ENCODE data around the gene PTPA. TPM values are rescaled to one million over a fixed set of nuclear protein-coding genes. Genes with fewer than 3 reads are reported as not detected.

Gene PTPA
- total RNA-seq, 1 donor from 2014 or later: 162 TPM

DNA sequence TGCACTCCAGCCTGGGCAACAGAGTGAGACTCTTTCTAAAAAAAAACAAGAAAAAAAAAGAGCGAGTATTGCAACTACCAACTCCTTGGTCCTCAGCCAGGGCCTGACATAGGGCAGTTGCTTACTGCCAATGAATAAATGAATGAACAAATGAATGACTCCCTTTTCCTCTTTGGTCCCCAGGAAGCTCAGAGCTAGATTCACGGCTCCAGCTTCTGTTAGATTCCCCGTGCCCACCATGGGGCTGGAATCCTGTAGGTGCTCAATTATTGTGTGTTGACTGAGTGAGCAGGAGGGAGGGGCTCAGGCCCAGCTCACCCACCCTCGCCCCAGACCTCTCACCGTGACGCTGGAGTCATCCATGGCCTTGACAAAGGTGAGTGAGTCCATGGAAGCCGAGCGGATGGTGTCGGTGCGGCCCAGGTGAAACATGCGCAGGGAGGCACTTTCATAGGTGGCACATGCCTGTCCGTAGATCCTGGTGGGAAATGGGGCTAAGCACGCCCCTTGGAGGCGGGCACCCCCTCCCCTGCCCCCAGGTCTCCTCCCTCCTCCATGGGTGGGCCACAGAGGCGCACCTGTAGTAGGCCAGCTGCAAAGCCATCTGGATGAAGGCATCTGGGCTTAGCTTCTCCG, 13.4 kb upstream of the PTPA start:
- Histone ChIP-seq H3K4me3 (no peak overlapping the region), H3K36me3 (peaks cover 46% of the 10 kb centered on the region), H3K9me3 (replicated peaks) (no peaks in the 10 kb centered on the region), H3K4me1 (peaks cover 13% of the 10 kb centered on the region), H3K27me3 (ENCODE audit: low read depth) (no peaks in the 10 kb centered on the region), H3K27ac (replicated peaks) (no peak overlapping the region)
- intact Hi-C loops (cut with micrococcal nuclease): no loop called here
- no peak for DNase-seq
- TF ChIP-seq, protein P1, sequence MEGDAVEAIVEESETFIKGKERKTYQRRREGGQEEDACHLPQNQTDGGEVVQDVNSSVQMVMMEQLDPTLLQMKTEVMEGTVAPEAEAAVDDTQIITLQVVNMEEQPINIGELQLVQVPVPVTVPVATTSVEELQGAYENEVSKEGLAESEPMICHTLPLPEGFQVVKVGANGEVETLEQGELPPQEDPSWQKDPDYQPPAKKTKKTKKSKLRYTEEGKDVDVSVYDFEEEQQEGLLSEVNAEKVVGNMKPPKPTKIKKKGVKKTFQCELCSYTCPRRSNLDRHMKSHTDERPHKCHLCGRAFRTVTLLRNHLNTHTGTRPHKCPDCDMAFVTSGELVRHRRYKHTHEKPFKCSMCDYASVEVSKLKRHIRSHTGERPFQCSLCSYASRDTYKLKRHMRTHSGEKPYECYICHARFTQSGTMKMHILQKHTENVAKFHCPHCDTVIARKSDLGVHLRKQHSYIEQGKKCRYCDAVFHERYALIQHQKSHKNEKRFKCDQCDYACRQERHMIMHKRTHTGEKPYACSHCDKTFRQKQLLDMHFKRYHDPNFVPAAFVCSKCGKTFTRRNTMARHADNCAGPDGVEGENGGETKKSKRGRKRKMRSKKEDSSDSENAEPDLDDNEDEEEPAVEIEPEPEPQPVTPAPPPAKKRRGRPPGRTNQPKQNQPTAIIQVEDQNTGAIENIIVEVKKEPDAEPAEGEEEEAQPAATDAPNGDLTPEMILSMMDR (IDR thresholded peaks at IDR 0.05; ENCODE audit: borderline replicate concordance): no peak

- peaks cover 46% of the 10 kb centered on the region for H3K36me3 ChIP-seq
- H3K4me1 ChIP-seq: peaks cover 19% of the 10 kb centered on the region
- H3K27ac ChIP-seq (replicated peaks): no peak overlapping the region
- intact Hi-C loops (cut with micrococcal nuclease): no loop called here
- H3K4me3 ChIP-seq: no peak overlapping the region
- H3K27me3 ChIP-seq (ENCODE audit: low read depth): no peaks in the 10 kb centered on the region
- TF ChIP-seq, protein P1 (IDR thresholded peaks at IDR 0.05; ENCODE audit: borderline replicate concordance): no peak
- DNase-seq: no peak
- H3K9me3 ChIP-seq (replicated peaks): no peaks in the 10 kb centered on the region
Observed at GRCh38 chr9:129098328-129098727, 12.9 kb upstream of the PTPA start.

GRCh38 chr9:129100383-129101169, 10.6 kb upstream of the PTPA start:
- no peak for DNase-seq

DNA sequence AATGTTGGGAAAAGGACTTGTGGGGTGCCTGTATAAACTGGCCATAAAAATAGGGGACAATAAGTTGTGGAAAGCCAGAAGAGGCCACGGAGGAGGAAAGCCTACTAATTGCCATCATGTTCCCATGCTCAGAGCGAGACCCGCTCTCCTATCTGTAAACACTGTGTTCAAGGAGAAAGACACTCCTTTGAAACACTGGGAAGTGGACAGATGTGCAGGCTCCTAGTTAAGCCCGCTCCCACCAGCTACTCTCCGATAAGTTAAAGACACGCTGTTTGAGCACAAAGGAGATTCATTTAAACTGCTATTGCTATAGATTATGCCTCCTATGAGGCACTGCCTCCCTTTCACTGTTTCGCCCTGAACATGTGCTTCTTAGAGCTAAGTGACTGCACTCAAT, 9.9 kb upstream of the PTPA start:
- H3K27ac ChIP-seq (replicated peaks): no peak overlapping the region
- intact Hi-C loops (cut with micrococcal nuclease): no loop called here
- H3K4me1 ChIP-seq: peaks cover 15% of the 10 kb centered on the region
- H3K4me3 ChIP-seq: no peak overlapping the region
- TF ChIP-seq, protein P1 (IDR thresholded peaks at IDR 0.05; ENCODE audit: borderline replicate concordance): no peak
- DNase-seq: no peak
- peaks cover 32% of the 10 kb centered on the region for H3K36me3 ChIP-seq
- no peaks in the 10 kb centered on the region for H3K27me3 ChIP-seq (ENCODE audit: low read depth)
- H3K9me3 ChIP-seq (replicated peaks): no peaks in the 10 kb centered on the region

More at GRCh38 chr9:129100383-129101169, 10.6 kb upstream of the PTPA start:
- Histone ChIP-seq H3K4me3 (no peak overlapping the region), H3K27me3 (ENCODE audit: low read depth) (no peaks in the 10 kb centered on the region), H3K4me1 (peaks cover 15% of the 10 kb centered on the region), H3K36me3 (peaks cover 37% of the 10 kb centered on the region), H3K9me3 (replicated peaks) (no peaks in the 10 kb centered on the region), H3K27ac (replicated peaks) (no peak overlapping the region)
- TF ChIP-seq, protein P1 (IDR thresholded peaks at IDR 0.05; ENCODE audit: borderline replicate concordance): no peak
- intact Hi-C loops (cut with micrococcal nuclease): no loop called here

DNA sequence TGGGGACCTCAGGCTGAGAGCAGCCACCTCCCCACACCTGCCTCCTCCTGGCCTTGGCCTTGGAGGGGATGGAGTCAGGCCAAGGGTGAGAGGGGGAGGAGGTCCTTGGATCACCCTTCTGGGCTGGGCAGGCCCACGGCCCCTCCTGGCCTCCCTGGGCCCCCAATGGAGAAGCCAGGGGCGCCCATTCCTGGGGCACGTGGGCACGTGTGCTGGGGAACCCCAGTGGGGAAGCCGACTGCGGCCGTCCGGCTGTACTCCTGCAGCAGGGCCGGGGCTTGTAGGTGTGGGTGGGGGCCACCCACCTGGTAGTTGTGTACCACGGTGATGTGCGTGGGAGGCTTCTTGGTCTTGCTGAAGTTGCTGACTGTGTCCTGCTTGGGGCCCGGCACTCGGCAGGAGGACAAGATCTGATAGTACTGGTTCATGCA, 9.1 kb upstream of the PTPA start:
- H3K4me1 ChIP-seq: peaks cover 15% of the 10 kb centered on the region
- H3K9me3 ChIP-seq (replicated peaks): no peaks in the 10 kb centered on the region
- no peaks in the 10 kb centered on the region for H3K27me3 ChIP-seq (ENCODE audit: low read depth)
- H3K27ac ChIP-seq (replicated peaks): no peak overlapping the region
- TF ChIP-seq, protein P1 (IDR thresholded peaks at IDR 0.05; ENCODE audit: borderline replicate concordance): no peak
- peaks cover 32% of the 10 kb centered on the region for H3K36me3 ChIP-seq
- H3K4me3 ChIP-seq: no peak overlapping the region
- intact Hi-C loops (cut with micrococcal nuclease): no loop called here
- no peak for DNase-seq
